H1 (cell line): Measurements from ENCODE around the gene PRKN. TPM values are rescaled to one million over a fixed set of nuclear protein-coding genes. Genes with fewer than 3 reads are reported as not detected.

Source experiments
- CBX8 ChIP-seq: fragments of 300-800, 300-1000 bp; sonication (generic); IDR thresholded peaks from 2 replicates; pipeline ENCODE4 v1.7.1; 2016; ENCODE audit warnings: low read depth, low read length, borderline replicate concordance
- TEAD4 ChIP-seq: IDR thresholded peaks from 2 replicates; pipeline ENCODE4 v1.6.1; 2012; ENCODE audit warnings: low read depth, low read length, inconsistent platforms, mixed read lengths
- polyA plus RNA-seq, 7 experiments: library from polyadenylated mRNA; depleted of rRNA in 3 of 7; stranded (reverse) in 5 of 7; unstranded in 2 of 7; fragments of >200 nt in 5 of 7; fragments of 200-250 nt in 2 of 7; gene quantifications; 1 replicate in 5 of 7; 2 replicates in 1 of 7; 4 replicates in 1 of 7; pipeline versions ENCODE4 v1.2.1 to v1.2.3, GENCODE V29; 2011 to 2013; ENCODE audit warnings: missing spikeins in 2 of 7, mixed read lengths in 2 of 7
- total RNA-seq: library from RNA; stranded (reverse); fragmentation: NEBNext Ultra II Directional; extraction: Animal tissue kit (Norgen Biotek cat#: 25700); gene quantifications from 2 replicates; pipeline ENCODE4 v1.2.1, GENCODE V29; 2021

PRKN gene
- total and polyA plus RNA-seq, 2 of the 8 experiments (the other 6 are each of a cell fraction or from before 2014, with no cell fraction given) = 0.13 to 0.29 TPM

DNA sequence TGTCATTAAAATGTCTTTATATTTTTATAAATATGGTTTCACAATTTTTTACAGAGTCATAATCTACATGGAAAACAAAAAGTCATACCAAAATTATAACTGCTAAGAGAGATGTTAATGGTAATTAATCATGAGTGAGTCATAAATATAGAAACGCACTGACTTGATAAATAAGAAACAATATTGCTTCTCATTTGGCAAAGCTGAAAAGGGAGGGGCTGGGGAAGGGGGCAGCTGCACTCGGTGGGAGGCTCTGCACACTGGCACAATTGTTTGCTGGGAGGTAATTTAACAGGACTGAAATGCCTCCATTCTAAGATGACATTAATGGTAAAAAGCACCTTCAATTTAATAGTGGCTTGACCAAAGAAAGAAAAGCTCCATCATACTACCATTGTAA lies 1320.5 kb downstream of the PRKN start (continued):
- no peak for TF ChIP-seq CBX8
- TF ChIP-seq TEAD4 = no peak
